ENCODE data around the gene UNK. TPM values are rescaled to one million over a fixed set of nuclear protein-coding genes. Genes with fewer than 3 reads are reported as not detected.
"Not testable (repeated sequence)": the region's sequence is repeated elsewhere in the genome, so short reads cannot be mapped to it uniquely, and the experiment has no call there.

Gene UNK
- total RNA-seq, 1 donor from 2014 or later, result 16.0 TPM

DNA sequence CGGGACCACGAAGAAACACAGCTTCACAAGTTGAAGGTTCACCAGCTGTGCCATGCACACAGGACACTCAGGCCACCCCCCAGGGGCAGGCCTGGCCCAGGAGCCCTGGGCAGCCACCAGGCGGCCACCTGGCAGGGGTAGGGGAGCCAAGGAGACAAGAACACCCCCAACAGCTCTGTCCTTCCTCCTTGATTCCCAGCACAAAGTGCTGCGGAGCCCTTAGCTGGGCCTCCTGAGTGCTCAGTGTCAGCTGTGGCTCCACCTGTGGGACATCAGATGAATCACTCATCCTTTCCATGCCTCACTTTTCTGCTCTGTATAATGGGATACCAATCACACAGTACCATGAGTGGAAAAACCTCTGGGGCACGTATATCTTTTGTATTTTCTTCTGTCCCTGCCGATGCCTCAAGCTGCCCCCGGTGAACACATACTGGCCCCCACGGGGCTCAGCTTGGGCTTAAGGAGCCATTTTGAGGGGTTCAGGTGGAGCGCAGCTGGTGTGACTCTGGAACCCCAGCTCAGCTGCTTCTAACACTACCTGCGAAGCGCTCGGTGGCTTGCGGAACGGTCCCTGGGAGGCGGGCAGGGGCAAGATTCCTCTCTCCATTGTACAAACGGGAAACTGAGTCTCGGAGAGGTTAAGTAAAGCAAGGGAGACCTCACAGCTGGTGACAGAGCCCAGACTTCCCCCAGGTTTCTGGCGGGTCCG, 31.6 kb upstream of the UNK start:
- DNase-seq (ENCODE audit: missing footprints) (peak; percentile 30), ATAC-seq (no peak)
- intact Hi-C loops (cut with DNase I), result loop anchor here (10.0 kb wide), 1 partner anchor 328 kb away; no protein-coding TSS in a partner anchor

DNA sequence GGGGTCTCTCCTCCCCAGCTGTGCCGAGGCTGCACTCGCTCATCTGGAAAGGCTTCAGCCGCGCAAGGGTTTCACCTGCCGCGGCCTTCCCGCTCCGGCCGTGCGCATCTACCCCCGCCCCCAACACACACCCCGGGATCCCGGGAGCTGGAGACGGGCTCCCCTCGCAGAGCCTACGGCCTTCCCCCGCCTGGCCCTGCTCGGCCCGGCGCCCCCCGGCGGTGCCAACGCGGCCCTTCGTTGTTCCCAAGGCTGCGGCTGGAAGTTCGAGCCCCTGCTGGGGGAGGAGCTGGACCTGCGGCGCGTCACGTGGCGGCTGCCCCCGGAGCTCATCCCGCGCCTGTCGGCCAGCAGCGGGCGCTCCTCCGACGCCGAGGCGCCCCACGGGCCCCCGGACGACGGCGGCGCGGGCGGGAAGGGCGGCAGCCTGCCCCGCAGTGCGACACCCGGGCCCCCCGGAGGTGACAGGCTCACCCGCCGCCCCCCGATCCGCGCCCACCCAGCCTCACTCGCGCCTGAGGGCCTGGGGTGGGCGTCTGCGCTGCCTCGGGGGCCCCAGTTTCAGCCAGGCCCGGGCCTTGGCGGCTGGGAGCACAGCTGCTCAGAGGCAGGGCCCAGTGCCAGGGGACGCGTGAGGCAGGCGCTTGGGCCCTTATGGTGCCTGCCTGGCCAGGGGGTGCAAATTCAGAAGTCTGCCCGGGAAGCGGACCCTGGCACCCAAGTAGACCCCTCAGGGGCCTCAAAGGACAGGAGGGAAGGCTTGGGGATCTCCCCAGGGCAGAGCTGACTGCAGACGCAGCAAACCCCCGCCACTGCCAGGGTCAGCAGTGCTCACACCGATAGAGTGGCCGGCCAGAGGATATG, 30.9 kb upstream of the UNK start:
- intact Hi-C loops (cut with DNase I), result loop anchor here (10.0 kb wide), 1 partner anchor 329 kb away; no protein-coding TSS in a partner anchor
- DNase-seq (ENCODE audit: missing footprints) (peak; percentile 86), ATAC-seq (peak; percentile 71)

DNA sequence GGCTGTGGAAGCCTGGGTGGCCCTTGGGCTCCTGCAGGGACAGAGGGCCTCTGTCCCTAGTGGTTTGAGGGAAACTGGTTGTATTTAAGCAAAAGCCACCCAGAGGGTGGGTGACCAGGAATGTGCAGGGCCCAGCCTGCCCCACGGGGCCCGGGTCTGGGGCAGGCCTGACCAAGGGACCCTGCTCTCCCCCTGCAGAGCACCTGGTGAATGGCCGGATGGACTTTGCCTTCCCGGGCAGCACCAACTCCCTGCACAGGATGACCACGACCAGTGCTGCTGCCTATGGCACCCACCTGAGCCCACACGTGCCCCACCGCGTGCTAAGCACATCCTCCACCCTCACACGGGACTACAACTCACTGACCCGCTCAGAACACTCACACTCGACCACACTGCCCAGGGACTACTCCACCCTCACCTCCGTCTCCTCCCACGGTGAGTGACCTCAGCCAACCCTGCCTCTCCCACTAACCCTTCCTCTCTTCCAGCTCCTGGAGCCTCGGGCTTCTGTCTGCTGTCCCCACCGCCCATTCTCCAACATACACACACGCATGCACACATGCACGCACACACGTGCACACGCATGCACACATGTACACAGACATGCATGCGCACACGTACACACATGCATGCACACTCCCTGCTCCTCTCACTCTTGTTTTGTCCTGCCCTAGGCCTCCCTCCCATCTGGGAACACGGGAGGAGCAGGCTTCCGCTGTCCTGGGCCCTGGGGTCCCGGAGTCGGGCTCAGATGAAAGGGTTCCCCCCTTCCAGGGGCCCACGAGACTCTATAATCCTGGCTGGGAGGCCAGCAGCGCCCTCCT, 30.0 kb upstream of the UNK start:
- DNase-seq (ENCODE audit: missing footprints) (peak; percentile 13), ATAC-seq (peak; percentile 0)
- intact Hi-C loops (cut with DNase I), result loop anchor here (10.0 kb wide), 1 partner anchor 330 kb away; no protein-coding TSS in a partner anchor

DNA sequence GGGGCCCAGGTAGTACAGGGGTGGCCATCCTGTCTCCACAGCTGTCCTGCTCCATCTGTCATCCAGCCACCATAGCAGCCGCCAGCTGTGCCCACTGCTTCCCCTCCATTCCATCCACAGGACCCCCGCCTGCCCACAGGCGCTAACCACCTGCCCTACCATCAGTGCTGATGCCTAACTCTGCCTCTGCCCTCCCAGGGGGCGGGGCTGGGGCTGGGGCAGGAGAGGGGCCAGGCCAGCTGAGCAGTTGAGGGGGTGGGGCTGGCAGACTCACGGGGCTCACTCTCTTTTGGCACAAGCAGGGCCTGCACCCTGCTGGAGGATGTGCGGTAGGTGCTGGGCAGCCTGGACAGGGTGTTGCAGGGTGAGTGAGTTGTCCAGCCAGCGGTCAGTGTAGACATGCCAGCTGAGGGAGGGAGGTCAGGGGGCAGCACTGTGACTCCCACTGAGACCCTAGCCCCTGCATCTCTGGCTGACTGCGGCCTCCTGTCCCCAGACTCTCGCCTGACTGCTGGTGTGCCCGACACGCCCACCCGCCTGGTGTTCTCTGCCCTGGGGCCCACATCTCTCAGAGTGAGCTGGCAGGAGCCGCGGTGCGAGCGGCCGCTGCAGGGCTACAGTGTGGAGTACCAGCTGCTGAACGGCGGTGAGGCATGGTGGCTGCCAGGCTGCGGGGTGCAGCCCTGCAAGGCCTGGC, 29.3 kb upstream of the UNK start:
- ATAC-seq (no peak), DNase-seq (ENCODE audit: missing footprints) (peak; percentile 59)
- intact Hi-C loops (cut with DNase I), result loop anchor here (10.0 kb wide), 1 partner anchor 331 kb away; no protein-coding TSS in a partner anchor

DNA sequence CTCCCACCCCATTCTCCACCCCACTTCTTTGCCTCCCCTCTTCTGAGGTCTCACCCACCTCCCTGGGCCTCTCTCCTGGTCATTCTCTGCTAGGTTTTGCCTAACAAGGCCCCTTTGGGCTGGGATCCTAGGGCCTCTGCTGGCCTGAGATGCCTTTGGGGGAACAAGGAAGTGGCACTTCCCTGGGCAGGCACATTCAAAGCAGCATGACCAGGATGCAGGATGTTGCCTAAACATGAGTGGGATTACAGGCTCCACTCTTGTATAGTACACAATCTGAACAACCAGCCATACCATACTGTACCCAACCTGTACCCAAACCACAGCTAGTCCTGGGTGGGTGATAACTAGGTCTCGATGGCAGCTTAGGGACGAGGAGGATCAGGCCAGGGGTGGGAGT, 28.6 kb upstream of the UNK start:
- no peak for ATAC-seq
- intact Hi-C loops (cut with DNase I), result loop anchor here (10.0 kb wide), 1 partner anchor 331 kb away; no protein-coding TSS in a partner anchor
- DNase-seq (ENCODE audit: missing footprints), result peak; percentile 44

DNA sequence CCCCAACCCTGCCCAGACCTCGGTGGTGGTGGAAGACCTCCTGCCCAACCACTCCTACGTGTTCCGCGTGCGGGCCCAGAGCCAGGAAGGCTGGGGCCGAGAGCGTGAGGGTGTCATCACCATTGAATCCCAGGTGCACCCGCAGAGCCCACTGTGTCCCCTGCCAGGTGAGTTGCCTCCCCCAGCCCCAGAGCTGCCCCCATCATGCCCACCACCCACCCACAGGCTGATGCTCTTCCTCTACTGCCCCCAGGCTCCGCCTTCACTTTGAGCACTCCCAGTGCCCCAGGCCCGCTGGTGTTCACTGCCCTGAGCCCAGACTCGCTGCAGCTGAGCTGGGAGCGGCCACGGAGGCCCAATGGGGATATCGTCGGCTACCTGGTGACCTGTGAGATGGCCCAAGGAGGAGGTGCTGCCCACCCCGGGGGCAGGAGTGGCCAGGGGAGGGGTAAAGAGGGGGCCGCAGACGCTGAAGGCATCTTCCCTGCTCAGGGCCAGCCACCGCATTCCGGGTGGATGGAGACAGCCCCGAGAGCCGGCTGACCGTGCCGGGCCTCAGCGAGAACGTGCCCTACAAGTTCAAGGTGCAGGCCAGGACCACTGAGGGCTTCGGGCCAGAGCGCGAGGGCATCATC, 28.0 kb upstream of the UNK start:
- peak; percentile 43 for DNase-seq (ENCODE audit: missing footprints)
- intact Hi-C loops (cut with DNase I), result loop anchor here (10.0 kb wide), 1 partner anchor 332 kb away; no protein-coding TSS in a partner anchor
- no peak for ATAC-seq

DNA sequence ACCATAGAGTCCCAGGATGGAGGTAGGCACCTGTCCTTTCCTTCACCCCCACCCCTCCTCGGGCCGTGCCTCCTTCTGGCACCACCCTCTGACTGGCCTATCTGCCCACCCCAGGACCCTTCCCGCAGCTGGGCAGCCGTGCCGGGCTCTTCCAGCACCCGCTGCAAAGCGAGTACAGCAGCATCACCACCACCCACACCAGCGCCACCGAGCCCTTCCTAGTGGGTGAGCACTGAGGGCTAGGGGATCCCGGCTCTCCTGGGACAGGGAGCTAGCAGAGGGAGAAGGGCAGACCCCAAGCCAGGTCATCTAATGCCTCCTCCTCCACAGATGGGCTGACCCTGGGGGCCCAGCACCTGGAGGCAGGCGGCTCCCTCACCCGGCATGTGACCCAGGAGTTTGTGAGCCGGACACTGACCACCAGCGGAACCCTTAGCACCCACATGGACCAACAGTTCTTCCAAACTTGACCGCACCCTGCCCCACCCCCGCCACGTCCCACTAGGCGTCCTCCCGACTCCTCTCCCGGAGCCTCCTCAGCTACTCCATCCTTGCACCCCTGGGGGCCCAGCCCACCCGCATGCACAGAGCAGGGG, 27.4 kb upstream of the UNK start:
- intact Hi-C loops (cut with DNase I), result loop anchor here (10.0 kb wide), 1 partner anchor 332 kb away; no protein-coding TSS in a partner anchor
- DNase-seq (ENCODE audit: missing footprints), result peak; percentile 54
- ATAC-seq, result no peak

DNA sequence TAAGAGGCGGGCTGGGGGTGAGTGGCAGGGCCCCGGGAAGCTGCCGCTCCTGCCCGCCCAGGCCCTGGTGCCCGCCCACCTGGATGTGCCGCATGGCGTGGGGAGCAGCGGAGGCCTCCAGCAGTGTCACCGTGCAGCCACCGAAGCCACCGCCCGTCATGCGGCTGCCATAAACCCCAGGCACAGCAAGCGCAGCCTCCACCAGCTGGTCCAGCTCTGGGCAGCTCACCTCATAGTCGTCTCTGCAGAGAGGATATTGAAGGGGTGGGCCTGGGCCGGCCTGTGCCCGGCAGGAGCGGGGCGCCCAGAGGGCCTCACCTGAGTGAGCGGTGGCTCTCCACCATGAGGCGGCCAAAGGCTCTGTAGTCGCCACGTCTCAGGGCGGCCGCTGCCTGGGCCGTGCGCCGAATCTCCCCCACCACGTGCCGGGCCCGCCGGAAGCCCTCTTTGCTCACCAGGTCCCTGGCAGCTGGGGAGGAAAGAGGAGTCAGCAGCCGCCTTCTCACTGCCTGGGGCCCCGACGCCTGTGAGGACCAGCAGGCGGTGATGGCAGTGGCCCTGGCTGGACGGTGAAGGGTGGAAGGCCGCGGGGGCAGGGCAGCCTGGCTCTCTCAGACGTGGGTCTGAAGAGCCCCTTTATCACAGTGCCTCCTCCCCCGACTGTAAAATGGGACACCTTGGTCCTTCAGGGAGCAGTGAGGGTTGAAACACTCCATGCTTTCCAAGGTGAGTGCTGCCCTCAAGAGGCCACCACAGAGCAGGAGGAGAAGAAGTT, 26.3 kb upstream of the UNK start:
- ATAC-seq (no peak), DNase-seq (ENCODE audit: missing footprints) (peak; percentile 57)
- intact Hi-C loops (cut with DNase I), result loop anchor here (10.0 kb wide), 1 partner anchor 334 kb away; no protein-coding TSS in a partner anchor

DNA sequence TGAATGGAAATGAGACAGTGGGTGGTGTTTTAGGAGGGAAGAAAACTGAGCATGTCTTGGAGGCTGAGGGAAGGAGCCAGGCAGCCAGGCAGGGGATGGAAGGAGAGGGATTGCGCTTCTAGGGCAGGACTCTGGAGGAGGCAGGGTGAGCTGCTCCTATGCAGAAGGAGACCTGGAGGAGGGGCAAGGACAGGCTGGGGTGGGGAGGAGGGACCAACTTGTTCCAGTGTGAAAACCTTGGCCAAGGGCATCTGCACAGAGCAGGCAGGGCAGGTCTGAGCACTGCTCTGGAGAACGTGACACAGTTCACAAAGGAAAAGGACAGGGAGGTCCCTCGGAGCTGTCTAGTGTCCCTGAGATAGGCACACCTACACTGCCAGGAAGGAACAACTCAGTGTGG, 25.1 kb upstream of the UNK start:
- intact Hi-C loops (cut with DNase I), result loop anchor here (10.0 kb wide), 1 partner anchor 335 kb away; no protein-coding TSS in a partner anchor
- peak; percentile 37 for ATAC-seq

DNA sequence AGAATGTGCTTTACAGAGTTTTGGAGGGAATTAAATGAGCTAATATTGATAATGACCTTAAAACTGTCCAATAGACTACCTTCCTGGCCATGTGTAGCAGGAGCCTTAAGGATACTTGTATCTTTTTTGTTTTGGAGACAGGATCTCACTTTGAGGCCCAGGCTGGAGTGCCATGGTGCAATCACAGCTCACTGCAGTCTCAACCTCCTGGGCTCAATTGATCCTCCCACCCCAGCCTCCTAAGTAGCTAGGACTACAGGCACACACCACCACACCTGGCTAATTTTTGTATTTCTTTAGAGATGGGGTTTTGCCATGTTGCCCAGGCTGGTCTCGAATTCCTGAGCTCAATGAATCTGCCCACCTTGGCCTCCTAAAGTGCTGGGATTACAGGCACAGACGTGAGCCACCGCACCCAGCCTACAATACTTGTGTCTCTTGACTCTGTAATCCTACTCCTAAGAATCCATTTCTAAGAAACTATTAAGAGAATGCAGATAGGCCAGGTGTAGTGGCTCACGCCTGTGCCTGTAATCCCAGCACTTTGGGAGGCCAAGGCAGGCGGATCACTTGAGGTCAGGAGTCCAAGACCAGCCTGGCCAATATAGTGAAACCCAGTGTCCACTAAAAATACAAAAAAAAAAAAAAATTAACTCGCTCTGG, 24.5 kb upstream of the UNK start:
- ATAC-seq, result not testable (repeated sequence)
- peak; percentile 48 for DNase-seq (ENCODE audit: missing footprints)
- intact Hi-C loops (cut with DNase I), result loop anchor here (10.0 kb wide), 1 partner anchor 335 kb away; no protein-coding TSS in a partner anchor

More for the DNA sequence above, 25.1 kb upstream of the UNK start:
- peak; percentile 45 for DNase-seq (ENCODE audit: missing footprints)

DNA sequence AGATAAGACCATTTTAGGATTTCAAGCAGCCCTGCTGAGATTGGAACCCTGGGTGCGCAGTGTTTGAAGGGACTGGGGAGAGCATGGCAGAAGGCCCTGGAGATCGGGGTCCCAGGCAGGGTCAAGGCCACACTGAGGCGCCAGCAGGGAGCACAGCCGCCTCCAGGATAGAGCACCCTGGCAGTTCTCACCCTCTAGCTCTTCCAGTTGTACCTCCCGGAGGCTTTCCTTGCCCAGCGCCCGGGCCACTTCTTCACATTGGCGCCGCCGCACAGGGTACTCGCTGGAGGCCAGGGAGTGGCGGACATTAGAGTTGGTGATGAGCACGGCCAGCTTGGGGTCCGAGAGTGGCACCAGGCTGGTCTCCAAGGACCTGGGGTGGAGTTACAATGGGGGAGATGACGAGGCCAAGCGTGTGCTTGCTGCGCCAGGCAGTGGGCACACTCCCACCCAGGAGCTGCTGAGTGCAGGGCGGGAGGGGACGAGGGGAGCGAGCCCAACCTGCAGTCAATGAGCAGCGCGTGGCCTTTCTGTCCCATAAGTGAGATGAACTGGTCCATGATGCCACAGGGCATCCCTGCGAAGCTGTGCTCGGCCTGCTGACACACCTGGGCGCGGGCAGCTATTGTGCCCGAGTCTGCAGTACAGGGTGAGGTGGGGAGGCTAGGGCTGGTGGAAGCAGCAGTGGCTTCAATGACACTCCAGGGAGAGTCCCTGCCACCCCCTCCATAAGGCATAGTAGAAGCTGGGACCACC, 21.9 kb upstream of the UNK start:
- intact Hi-C loops (cut with DNase I), result no loop called here
- DNase-seq (ENCODE audit: missing footprints) (peak; percentile 31), ATAC-seq (no peak)

DNA sequence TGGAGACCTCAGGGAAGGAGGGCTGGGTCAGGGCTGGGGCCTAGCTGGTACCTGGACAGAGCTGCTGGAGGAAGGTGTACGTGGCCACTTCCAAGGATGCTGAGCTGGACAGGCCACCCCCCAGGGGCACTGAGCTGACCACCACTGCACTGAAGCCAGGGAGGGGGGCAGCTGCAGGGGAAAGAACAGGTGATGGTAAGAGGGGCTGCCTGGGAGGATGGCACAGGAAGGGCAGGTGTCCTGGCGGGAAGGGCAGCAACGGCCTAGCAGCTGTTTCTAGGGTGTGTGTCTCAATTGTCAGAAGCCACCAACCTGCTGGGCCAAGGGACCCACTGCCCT, 21.4 kb upstream of the UNK start:
- no peak for DNase-seq (ENCODE audit: missing footprints)
- ATAC-seq, result no peak
- intact Hi-C loops (cut with DNase I), result no loop called here

DNA sequence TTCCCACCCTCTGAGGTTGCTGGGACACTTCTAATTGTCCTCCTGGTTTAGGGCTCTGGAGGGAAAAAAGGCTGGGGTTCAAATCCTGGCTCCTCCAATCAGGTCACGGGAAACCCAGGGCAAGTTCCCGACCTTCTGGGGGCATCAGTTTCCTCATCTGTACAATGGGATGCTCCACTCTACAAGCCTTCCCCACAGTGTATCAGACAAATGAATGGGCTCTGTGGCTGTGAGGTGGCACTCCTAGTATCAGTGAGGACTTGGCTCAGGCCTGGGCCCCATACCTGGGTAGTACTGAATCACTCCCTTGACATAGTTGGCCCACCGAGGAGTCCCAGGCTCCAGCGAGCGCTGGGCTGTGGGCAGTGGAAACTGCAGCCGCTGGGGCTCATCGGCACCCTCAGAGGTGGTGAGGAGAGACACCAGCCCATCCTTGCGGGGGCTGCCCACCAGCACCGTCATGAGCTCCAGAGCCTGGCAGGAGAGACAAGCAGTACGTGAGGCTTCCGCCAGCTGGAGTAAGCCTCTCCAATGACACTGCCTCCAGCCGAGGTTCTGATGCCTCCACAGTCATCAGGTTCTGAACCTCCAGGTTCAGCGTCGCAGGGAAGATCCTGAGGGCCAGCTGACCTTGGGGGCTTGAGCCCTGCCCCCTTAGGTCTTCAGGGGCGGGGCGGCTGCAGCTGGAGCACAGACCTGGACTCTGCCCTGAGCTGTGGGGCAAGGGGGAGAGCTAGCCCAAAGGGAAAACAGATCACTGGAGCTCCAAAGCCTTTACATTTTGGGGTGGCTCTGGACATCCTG, 20.8 kb upstream of the UNK start:
- intact Hi-C loops (cut with DNase I), result no loop called here
- DNase-seq (ENCODE audit: missing footprints), result peak; percentile 64
- ATAC-seq, result no peak

DNA sequence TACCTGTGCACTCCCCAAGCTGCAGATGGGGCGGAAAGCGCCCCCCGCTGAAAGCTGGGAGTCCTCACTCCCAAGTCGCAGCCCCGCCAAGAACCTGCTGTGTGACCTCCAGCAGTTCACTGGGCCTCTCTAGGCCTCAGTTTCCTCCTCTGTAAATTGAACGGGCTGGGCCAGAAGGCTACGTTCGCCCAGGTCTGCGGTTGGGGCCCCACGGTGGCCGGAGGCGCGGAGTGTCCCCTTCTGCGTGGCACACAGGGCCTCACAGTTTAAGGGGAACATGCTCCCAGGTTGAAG, 20.2 kb upstream of the UNK start:
- no peak for DNase-seq (ENCODE audit: missing footprints)
- intact Hi-C loops (cut with DNase I), result no loop called here
- ATAC-seq, result no peak

Data from Right ventricle myocardium inferior (tissue), 1 donor.